Neural cell (in vitro differentiated cells): ENCODE results near the gene RFX2. TPM values are rescaled to one million over a fixed set of nuclear protein-coding genes. Genes with fewer than 3 reads are reported as not detected.

Experiments used
- H2AFZ ChIP-seq: fragments of 200-600, 300-800 bp; sonication (generic), shearing (Covaris generic); 2 replicates; pipeline ENCODE4 v1.6.0; 2014; ENCODE audit warnings: low read depth, mild to moderate bottlenecking, antibody characterized with exemption, low read length, moderate library complexity
- H3F3A ChIP-seq: fragments of 200-600 bp; shearing (Covaris generic); 2 replicates; pipeline ENCODE4 v1.6.1; 2016; ENCODE audit warnings: mild to moderate bottlenecking, moderate library complexity, mixed read lengths, antibody characterized with exemption, low read length; ENCODE audit not compliant: insufficient read depth, poor library complexity, severe bottlenecking
- H3K27ac ChIP-seq: fragments of 200-600, 300-800 bp; sonication (generic), shearing (Covaris generic); 2 replicates; pipeline ENCODE4 v1.5.1; 2014; ENCODE audit warnings: mild to moderate bottlenecking, low read length, moderate library complexity
- H3K27me3 ChIP-seq: fragments of 300-800, 200-600 bp; sonication (generic), shearing (Covaris generic); 2 replicates; pipeline ENCODE4 v1.6.0; 2014; ENCODE audit warnings: mild to moderate bottlenecking, low read depth, low read length, moderate library complexity; ENCODE audit not compliant: insufficient read depth
- H3K36me3 ChIP-seq: fragments of 300-800, 200-600 bp; sonication (generic), shearing (Covaris generic); 2 replicates; pipeline ENCODE4 v1.5.1; 2014; ENCODE audit warnings: mild to moderate bottlenecking, antibody characterized with exemption, low read length, moderate library complexity; ENCODE audit not compliant: insufficient read depth
- H3K4me2 ChIP-seq: fragments of 300-800, 200-600 bp; sonication (generic), shearing (Covaris generic); 2 replicates; pipeline ENCODE4 v1.6.0; 2014; ENCODE audit warnings: mild to moderate bottlenecking, low read length
- H3K4me3 ChIP-seq: fragments of 300-800, 200-600 bp; sonication (generic), shearing (Covaris generic); 2 replicates; pipeline ENCODE4 v1.5.1; 2014; ENCODE audit warnings: mild to moderate bottlenecking, low read length, moderate library complexity
- H3K79me2 ChIP-seq: fragments of 200-600 bp; shearing (Covaris generic); replicated peaks from 2 replicates; pipeline ENCODE4 v1.6.0; 2014; ENCODE audit warnings: mild to moderate bottlenecking, low read length, moderate library complexity; ENCODE audit not compliant: insufficient read depth
- H3K9ac ChIP-seq: fragments of 300-800, 200-600 bp; sonication (generic), shearing (Covaris generic); 2 replicates; pipeline ENCODE4 v1.6.1; 2016; ENCODE audit warnings: mild to moderate bottlenecking, low read length, mixed read lengths
- H3K9me2 ChIP-seq: fragments of 200-600 bp; shearing (Covaris generic); 2 replicates; pipeline ENCODE4 v1.6.1; 2016; ENCODE audit warnings: mild to moderate bottlenecking, low read length, mixed read lengths; ENCODE audit not compliant: insufficient read depth
- H3K9me3 ChIP-seq: fragments of 200-600, 300-800 bp; sonication (generic), shearing (Covaris generic); 2 replicates; pipeline ENCODE4 v1.6.1; 2016; ENCODE audit warnings: mild to moderate bottlenecking, mixed run types, low read length, moderate library complexity, mixed read lengths
- H4K20me1 ChIP-seq: fragments of 200-600 bp; shearing (Covaris generic); 2 replicates; pipeline ENCODE4 v1.6.1; 2016; ENCODE audit warnings: mild to moderate bottlenecking, mixed run types; ENCODE audit not compliant: insufficient read depth
- EP300 ChIP-seq: fragments of 450-650 bp; conservative IDR thresholded peaks from 2 replicates; pipeline ENCODE4 v1.6.1; 2014; ENCODE audit warnings: antibody characterized with exemption, mild to moderate bottlenecking, moderate library complexity; ENCODE audit not compliant: poor library complexity, severe bottlenecking
- EZH2 ChIP-seq: fragments of 200-600, 300-800 bp; shearing (Covaris generic), sonication (generic); IDR thresholded peaks from 2 replicates; pipeline ENCODE4 v1.6.1; 2014; ENCODE audit warnings: antibody characterized with exemption, low read length, borderline replicate concordance, mild to moderate bottlenecking; ENCODE audit not compliant: insufficient read depth, poor library complexity, severe bottlenecking
- MXI1 ChIP-seq: fragments of 450-650 bp; conservative IDR thresholded peaks from 2 replicates; pipeline ENCODE4 v1.6.1; 2014; ENCODE audit warnings: antibody characterized with exemption, mild to moderate bottlenecking; ENCODE audit not compliant: poor library complexity, severe bottlenecking
- POLR2AphosphoS5 ChIP-seq: IDR thresholded peaks from 2 replicates; pipeline ENCODE4 v1.6.1; 2012
- RAD21 ChIP-seq: fragments of 450-650 bp; conservative IDR thresholded peaks from 2 replicates; pipeline ENCODE4 v1.6.1; 2014; ENCODE audit warnings: antibody characterized with exemption, mild to moderate bottlenecking, moderate library complexity
- SMC3 ChIP-seq: fragments of 450-650 bp; conservative IDR thresholded peaks from 2 replicates; pipeline ENCODE4 v1.6.1; 2014; ENCODE audit warnings: antibody characterized with exemption, mild to moderate bottlenecking, moderate library complexity; ENCODE audit not compliant: poor library complexity
- TAF1 ChIP-seq: IDR thresholded peaks from 2 replicates; pipeline ENCODE4 v1.6.1; 2012; ENCODE audit warnings: low read depth
- polyA plus RNA-seq: library from polyadenylated mRNA; depleted of rRNA; stranded (reverse); fragments of >200 nt; gene quantifications from 2 replicates; pipeline ENCODE4 v1.2.3, GENCODE V29; 2014
- TF ChIP-seq, protein P1 (sequence below): fragments of 450-650 bp; IDR thresholded peaks from 2 replicates; pipeline ENCODE4 v1.5.1; 2014; ENCODE audit warnings: antibody characterized with exemption, mild to moderate bottlenecking, moderate library complexity; ENCODE audit not compliant: poor library complexity, severe bottlenecking
- TF ChIP-seq, protein P2 (sequence below): IDR thresholded peaks from 2 replicates; pipeline ENCODE4 v1.6.1; 2012; ENCODE audit warnings: borderline replicate concordance

The RFX2 gene
- polyA plus RNA-seq, 1 donor from 2014 or later, result 0.69 TPM

DNA sequence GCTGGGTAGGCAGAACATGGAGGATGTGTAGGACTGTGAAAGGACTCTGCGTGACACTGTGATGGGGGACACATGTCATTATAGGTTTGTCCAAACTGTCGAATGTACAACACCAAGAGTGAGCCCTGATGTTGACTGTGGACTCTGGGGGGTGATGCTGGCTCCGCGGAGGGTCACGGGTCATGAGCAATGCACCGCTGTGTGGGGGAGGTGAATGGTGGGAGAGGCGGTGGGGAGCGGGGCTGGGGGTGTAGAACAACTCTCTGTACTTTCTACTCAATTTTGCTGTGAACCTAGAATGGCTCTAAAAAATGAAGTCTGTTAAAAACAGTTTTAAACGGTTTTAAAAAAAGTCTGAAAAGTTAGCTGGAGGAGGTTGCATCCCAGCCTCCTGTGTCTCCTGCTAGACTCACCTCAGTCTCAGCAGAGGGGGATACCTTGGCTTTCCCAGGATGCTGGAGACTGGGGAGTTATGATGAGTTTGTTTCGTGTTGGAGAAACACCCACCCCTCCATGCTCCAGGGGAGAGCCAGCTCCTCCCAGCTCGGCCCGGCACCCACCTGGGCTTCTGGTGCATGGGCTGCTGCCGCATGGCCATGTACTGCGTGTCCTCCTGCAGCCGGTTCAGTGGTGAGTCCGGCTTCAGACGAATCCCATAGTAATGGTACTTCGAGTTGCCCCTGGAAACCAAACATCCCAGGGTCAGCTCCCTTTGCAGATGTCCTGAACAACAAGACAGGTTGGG, 97.7 kb downstream of the RFX2 start:
- Histone ChIP-seq H4K20me1 (no peaks in the 10 kb centered on the region), H3K9ac (no peak overlapping the region), H3K4me2 (no peak overlapping the region), H3K9me2 (no peaks in the 10 kb centered on the region), H2AFZ (no peak overlapping the region), H3F3A (no peaks in the 10 kb centered on the region), H3K9me3 (no peaks in the 10 kb centered on the region), H3K4me3 (no peak overlapping the region), H3K27ac (no peak overlapping the region), H3K36me3 (no peaks in the 10 kb centered on the region), H3K79me2 (no peaks in the 10 kb centered on the region), H3K27me3 (no peaks in the 10 kb centered on the region)
- TF ChIP-seq TAF1 (no peak), EZH2 (no peak)
- TF ChIP-seq, protein P1, sequence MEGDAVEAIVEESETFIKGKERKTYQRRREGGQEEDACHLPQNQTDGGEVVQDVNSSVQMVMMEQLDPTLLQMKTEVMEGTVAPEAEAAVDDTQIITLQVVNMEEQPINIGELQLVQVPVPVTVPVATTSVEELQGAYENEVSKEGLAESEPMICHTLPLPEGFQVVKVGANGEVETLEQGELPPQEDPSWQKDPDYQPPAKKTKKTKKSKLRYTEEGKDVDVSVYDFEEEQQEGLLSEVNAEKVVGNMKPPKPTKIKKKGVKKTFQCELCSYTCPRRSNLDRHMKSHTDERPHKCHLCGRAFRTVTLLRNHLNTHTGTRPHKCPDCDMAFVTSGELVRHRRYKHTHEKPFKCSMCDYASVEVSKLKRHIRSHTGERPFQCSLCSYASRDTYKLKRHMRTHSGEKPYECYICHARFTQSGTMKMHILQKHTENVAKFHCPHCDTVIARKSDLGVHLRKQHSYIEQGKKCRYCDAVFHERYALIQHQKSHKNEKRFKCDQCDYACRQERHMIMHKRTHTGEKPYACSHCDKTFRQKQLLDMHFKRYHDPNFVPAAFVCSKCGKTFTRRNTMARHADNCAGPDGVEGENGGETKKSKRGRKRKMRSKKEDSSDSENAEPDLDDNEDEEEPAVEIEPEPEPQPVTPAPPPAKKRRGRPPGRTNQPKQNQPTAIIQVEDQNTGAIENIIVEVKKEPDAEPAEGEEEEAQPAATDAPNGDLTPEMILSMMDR, result no peak

DNA sequence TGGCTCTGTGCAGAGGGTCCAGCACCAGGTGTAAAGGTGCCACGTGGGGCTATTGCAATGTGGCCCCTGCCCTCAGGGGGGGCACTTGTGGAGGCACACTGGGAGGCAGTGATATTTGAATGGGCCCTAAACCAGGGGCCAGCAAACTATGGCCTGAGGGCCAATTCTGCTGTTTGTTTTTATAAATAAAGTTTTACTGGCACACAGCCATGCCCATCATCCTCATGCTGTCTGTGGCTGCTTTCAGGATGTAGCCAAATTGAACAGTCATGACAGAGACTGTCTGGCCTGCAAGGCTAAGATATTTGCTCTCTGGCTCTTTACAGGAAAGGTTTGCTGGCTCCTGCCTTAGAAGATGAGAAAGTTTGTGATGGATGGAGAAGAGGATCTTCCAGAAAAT, 98.5 kb downstream of the RFX2 start:
- no peaks in the 10 kb centered on the region for H3K27me3 ChIP-seq
- H3K4me2 ChIP-seq, result no peak overlapping the region
- H3F3A ChIP-seq, result no peaks in the 10 kb centered on the region
- H3K9me2 ChIP-seq, result no peaks in the 10 kb centered on the region
- TF ChIP-seq MXI1 (no peak), SMC3 (no peak), EP300 (no peak), TAF1 (no peak), RAD21 (no peak), EZH2 (no peak), POLR2AphosphoS5 (no peak)
- TF ChIP-seq, protein P2, sequence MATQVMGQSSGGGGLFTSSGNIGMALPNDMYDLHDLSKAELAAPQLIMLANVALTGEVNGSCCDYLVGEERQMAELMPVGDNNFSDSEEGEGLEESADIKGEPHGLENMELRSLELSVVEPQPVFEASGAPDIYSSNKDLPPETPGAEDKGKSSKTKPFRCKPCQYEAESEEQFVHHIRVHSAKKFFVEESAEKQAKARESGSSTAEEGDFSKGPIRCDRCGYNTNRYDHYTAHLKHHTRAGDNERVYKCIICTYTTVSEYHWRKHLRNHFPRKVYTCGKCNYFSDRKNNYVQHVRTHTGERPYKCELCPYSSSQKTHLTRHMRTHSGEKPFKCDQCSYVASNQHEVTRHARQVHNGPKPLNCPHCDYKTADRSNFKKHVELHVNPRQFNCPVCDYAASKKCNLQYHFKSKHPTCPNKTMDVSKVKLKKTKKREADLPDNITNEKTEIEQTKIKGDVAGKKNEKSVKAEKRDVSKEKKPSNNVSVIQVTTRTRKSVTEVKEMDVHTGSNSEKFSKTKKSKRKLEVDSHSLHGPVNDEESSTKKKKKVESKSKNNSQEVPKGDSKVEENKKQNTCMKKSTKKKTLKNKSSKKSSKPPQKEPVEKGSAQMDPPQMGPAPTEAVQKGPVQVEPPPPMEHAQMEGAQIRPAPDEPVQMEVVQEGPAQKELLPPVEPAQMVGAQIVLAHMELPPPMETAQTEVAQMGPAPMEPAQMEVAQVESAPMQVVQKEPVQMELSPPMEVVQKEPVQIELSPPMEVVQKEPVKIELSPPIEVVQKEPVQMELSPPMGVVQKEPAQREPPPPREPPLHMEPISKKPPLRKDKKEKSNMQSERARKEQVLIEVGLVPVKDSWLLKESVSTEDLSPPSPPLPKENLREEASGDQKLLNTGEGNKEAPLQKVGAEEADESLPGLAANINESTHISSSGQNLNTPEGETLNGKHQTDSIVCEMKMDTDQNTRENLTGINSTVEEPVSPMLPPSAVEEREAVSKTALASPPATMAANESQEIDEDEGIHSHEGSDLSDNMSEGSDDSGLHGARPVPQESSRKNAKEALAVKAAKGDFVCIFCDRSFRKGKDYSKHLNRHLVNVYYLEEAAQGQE, result no peak
- TF ChIP-seq, protein P1, result no peak
- no peaks in the 10 kb centered on the region for H3K79me2 ChIP-seq
- no peak overlapping the region for H3K9ac ChIP-seq
- no peaks in the 10 kb centered on the region for H3K9me3 ChIP-seq
- H4K20me1 ChIP-seq, result no peaks in the 10 kb centered on the region
- H2AFZ ChIP-seq, result no peak overlapping the region
- H3K4me3 ChIP-seq, result no peak overlapping the region
- no peak overlapping the region for H3K27ac ChIP-seq
- no peaks in the 10 kb centered on the region for H3K36me3 ChIP-seq
